ENCODE results near the gene DDO.
A peak's percentile ranks its signal among the peaks of the same experiment; 100 is the strongest.
"Not testable (repeated sequence)": the region's sequence is repeated elsewhere in the genome, so short reads cannot be mapped to it uniquely, and the experiment has no call there.

Gene DDO

GRCh38 chr6:110415086-110415916 is at the start of gene DDO:
Gene DDO (minus strand): TSS chr6:110415575. CDS start chr6:110413462, 2,113 bp downstream.
- no peak for TF ChIP-seq CTCF (IDR thresholded peaks at IDR 0.05; ENCODE audit: control insufficient read depth, insufficient read depth, low read depth, low read length, missing control alignments)
- no peak for DNase-seq (ENCODE audit: low read depth)
- H3K4me3 ChIP-seq (ENCODE audit: control insufficient read depth, low read depth, low read length): peak within 1 kb of the TSS; percentile 13; the same call in 1 of the 2 replicates

GRCh38 chr6:110462884-110463481 is 47.6 kb upstream of the DDO start:
- TF ChIP-seq CTCF (IDR thresholded peaks at IDR 0.05; ENCODE audit: control insufficient read depth, insufficient read depth, low read depth, low read length, missing control alignments): no peak
- no peak for DNase-seq (ENCODE audit: low read depth)
- no peak overlapping the region for H3K4me3 ChIP-seq (ENCODE audit: control insufficient read depth, low read depth, low read length)

- TF ChIP-seq CTCF (IDR thresholded peaks at IDR 0.05; ENCODE audit: control insufficient read depth, insufficient read depth, low read depth, low read length, missing control alignments): no peak
- no peak for DNase-seq (ENCODE audit: low read depth)
- no peak overlapping the region for H3K4me3 ChIP-seq (ENCODE audit: control insufficient read depth, low read depth, low read length)
Observed at GRCh38 chr6:110461376-110461775, 46.0 kb upstream of the DDO start.

GRCh38 chr6:110459137-110459536 is 43.8 kb upstream of the DDO start:
- no peak for TF ChIP-seq CTCF (IDR thresholded peaks at IDR 0.05; ENCODE audit: control insufficient read depth, insufficient read depth, low read depth, low read length, missing control alignments)

GRCh38 chr6:110458476-110458875 is 43.1 kb upstream of the DDO start:
- TF ChIP-seq CTCF (IDR thresholded peaks at IDR 0.05; ENCODE audit: control insufficient read depth, insufficient read depth, low read depth, low read length, missing control alignments): no peak
- DNase-seq (ENCODE audit: low read depth): no peak
- no peak overlapping the region for H3K4me3 ChIP-seq (ENCODE audit: control insufficient read depth, low read depth, low read length)

More at GRCh38 chr6:110459137-110459536, 43.8 kb upstream of the DDO start:
- no peak overlapping the region for H3K4me3 ChIP-seq (ENCODE audit: control insufficient read depth, low read depth, low read length)
- no peak for DNase-seq (ENCODE audit: low read depth)

GRCh38 chr6:110457567-110458175 is 42.3 kb upstream of the DDO start:
- not testable (repeated sequence) for DNase-seq (ENCODE audit: low read depth); H3K4me3 ChIP-seq (ENCODE audit: control insufficient read depth, low read depth, low read length)
- peak; percentile 38 for TF ChIP-seq CTCF (IDR thresholded peaks at IDR 0.05; ENCODE audit: control insufficient read depth, insufficient read depth, low read depth, low read length, missing control alignments)

Data from AG09309 (cell line).